Smooth muscle cell (in vitro differentiated cells): ENCODE measurements around the gene UNC13B. TPM values are rescaled to one million over a fixed set of nuclear protein-coding genes. Genes with fewer than 3 reads are reported as not detected.

Experiments used
- DNase-seq: peaks from one replicate; lab custom pipeline; 2025; ENCODE audit not compliant: unreplicated experiment; lab: John Stamatoyannopoulos, UW
- H2AFZ ChIP-seq: fragments of 200-600 bp; sonication (generic); 2 replicates; pipeline ENCODE4 v1.6.0; 2016; ENCODE audit warnings: antibody characterized with exemption, low read depth, mild to moderate bottlenecking
- H3F3A ChIP-seq: fragments of 200-600 bp; sonication (generic); 2 replicates; pipeline ENCODE4 v1.6.0; 2017; ENCODE audit warnings: antibody characterized with exemption, low read depth
- H3K27ac ChIP-seq: fragments of 200-600 bp; sonication (generic); 2 replicates; pipeline ENCODE4 v1.5.1; 2016; ENCODE audit warnings: low read depth, mild to moderate bottlenecking
- H3K27me3 ChIP-seq: fragments of 200-600 bp; sonication (generic); 2 replicates; pipeline ENCODE4 v1.6.1; 2016; ENCODE audit warnings: low read depth, mild to moderate bottlenecking
- H3K36me3 ChIP-seq: fragments of 200-600 bp; sonication (generic); 2 replicates; pipeline ENCODE4 v1.5.1; 2016; ENCODE audit warnings: low read depth
- H3K4me1 ChIP-seq: fragments of 200-600 bp; sonication (generic); 2 replicates; pipeline ENCODE4 v1.5.1; 2016; ENCODE audit warnings: low read depth
- H3K4me2 ChIP-seq: fragments of 200-600 bp; sonication (generic); 2 replicates; pipeline ENCODE4 v1.6.0; 2016; ENCODE audit warnings: mild to moderate bottlenecking
- H3K4me3 ChIP-seq: fragments of 200-600 bp; sonication (generic); 2 replicates; pipeline ENCODE4 v1.5.1; 2016; ENCODE audit warnings: mild to moderate bottlenecking
- H3K79me2 ChIP-seq: fragments of 200-600 bp; sonication (generic); 2 replicates; pipeline ENCODE4 v1.6.0; 2016; ENCODE audit warnings: low read depth, mild to moderate bottlenecking
- H3K9ac ChIP-seq: fragments of 200-600 bp; sonication (generic); 2 replicates; pipeline ENCODE4 v1.6.0; 2016; ENCODE audit warnings: low read depth
- H3K9me3 ChIP-seq: fragments of 200-600 bp; sonication (generic); replicated peaks from 2 replicates; pipeline ENCODE4 v1.5.1; 2016; ENCODE audit warnings: low read depth
- H4K20me1 ChIP-seq: fragments of 200-600 bp; sonication (generic); 2 replicates; pipeline ENCODE4 v1.6.0; 2016; ENCODE audit warnings: low read depth
- WGBS: methylation state at CpG from one replicate; pipeline ENCODE4 v1.1.7; 2016; ENCODE audit warnings: low lambda C conversion rate; 5-methylcytosine and 5-hydroxymethylcytosine counted together
- polyA plus RNA-seq: library from polyadenylated mRNA; unstranded; fragments of >200 nt; fragmentation: Nextera tagmentation; extraction: Ambion mirVana; gene quantifications from 2 replicates; pipeline ENCODE4 v1.2.1, GENCODE V29; 2016
- total RNA-seq: library from RNA; depleted of rRNA; stranded (reverse); fragments of >200 nt; gene quantifications from 2 replicates; pipeline ENCODE4 v1.2.3, GENCODE V29; 2014
- TF ChIP-seq, protein P1 (sequence below): fragments of 200-600 bp; sonication (generic); IDR thresholded peaks from 2 replicates; pipeline ENCODE4 v1.5.1; 2017; ENCODE audit warnings: borderline replicate concordance, mild to moderate bottlenecking, antibody characterized with exemption; ENCODE audit not compliant: insufficient read depth, poor library complexity, severe bottlenecking

Gene UNC13B
- total and polyA plus RNA-seq, 2 experiments from 2014 or later = 9.2 to 15.1 TPM

DNA sequence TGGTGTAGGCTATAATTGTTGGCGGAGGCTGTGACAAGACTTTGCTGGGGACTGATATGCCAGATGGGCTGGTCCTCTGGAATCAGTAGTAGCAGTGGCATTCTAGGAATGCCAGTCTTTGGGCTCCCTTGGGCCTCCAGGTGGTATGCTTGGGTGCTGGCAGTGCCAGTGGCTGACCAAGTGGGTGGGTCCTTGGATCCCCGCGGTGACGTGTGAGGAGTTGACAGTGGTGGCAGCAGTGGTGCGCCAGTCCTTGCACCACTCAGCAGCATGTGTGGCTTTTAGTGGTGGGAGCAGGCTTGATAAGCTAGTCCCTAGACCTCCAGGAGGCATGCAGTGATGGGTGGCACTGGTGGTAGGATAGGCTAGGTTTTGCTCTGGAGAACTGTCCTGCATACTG is 63.9 kb downstream of the UNC13B start:
- Histone ChIP-seq H3K27me3 (no peaks in the 10 kb centered on the region), H3K79me2 (peaks cover 4% of the 10 kb centered on the region), H3K36me3 (no peaks in the 10 kb centered on the region), H3K9me3 (no peaks in the 10 kb centered on the region), H3K9ac (no peak overlapping the region), H3F3A (no peaks in the 10 kb centered on the region), H3K4me1 (no peaks in the 10 kb centered on the region), H3K4me3 (no peak overlapping the region), H3K4me2 (no peak overlapping the region), H4K20me1 (no peaks in the 10 kb centered on the region), H2AFZ (no peak overlapping the region), H3K27ac (no peak overlapping the region)
- DNase-seq = no peak
- 97% methylated on average over 5 of the region's 5 CpGs for WGBS
- TF ChIP-seq, protein P1, sequence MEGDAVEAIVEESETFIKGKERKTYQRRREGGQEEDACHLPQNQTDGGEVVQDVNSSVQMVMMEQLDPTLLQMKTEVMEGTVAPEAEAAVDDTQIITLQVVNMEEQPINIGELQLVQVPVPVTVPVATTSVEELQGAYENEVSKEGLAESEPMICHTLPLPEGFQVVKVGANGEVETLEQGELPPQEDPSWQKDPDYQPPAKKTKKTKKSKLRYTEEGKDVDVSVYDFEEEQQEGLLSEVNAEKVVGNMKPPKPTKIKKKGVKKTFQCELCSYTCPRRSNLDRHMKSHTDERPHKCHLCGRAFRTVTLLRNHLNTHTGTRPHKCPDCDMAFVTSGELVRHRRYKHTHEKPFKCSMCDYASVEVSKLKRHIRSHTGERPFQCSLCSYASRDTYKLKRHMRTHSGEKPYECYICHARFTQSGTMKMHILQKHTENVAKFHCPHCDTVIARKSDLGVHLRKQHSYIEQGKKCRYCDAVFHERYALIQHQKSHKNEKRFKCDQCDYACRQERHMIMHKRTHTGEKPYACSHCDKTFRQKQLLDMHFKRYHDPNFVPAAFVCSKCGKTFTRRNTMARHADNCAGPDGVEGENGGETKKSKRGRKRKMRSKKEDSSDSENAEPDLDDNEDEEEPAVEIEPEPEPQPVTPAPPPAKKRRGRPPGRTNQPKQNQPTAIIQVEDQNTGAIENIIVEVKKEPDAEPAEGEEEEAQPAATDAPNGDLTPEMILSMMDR = no peak

DNA sequence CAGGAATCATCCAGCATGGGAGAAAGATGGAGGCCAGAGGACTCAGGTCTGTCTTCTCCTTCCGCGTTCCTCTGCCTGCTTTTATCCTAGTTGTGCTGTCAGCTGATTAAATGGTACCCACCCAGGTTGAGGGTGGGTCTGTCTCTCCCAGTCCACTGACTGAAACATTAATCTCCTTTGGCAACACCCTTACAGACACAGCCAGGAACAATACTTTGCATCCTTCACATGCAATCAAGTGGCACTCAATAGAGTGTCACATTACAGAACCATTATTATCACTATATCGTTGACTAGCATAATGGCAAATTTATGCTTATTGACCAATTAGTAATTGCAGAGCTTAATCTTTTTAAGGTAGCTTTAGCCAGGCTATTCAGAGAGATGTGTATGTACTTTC is 64.8 kb downstream of the UNC13B start:
- H3K4me3 ChIP-seq = no peak overlapping the region
- 95% methylated on average over 3 of the region's 3 CpGs for WGBS
- no peaks in the 10 kb centered on the region for H4K20me1 ChIP-seq
- H3K27me3 ChIP-seq = no peaks in the 10 kb centered on the region
- peaks cover 4% of the 10 kb centered on the region for H3K79me2 ChIP-seq
- TF ChIP-seq, protein P1 = no peak
- no peaks in the 10 kb centered on the region for H3K4me1 ChIP-seq
- H3K27ac ChIP-seq = no peak overlapping the region
- DNase-seq = no peak
- no peak overlapping the region for H2AFZ ChIP-seq
- H3F3A ChIP-seq = no peaks in the 10 kb centered on the region
- H3K36me3 ChIP-seq = no peaks in the 10 kb centered on the region
- H3K9me3 ChIP-seq = no peaks in the 10 kb centered on the region
- H3K4me2 ChIP-seq = no peak overlapping the region
- no peak overlapping the region for H3K9ac ChIP-seq

DNA sequence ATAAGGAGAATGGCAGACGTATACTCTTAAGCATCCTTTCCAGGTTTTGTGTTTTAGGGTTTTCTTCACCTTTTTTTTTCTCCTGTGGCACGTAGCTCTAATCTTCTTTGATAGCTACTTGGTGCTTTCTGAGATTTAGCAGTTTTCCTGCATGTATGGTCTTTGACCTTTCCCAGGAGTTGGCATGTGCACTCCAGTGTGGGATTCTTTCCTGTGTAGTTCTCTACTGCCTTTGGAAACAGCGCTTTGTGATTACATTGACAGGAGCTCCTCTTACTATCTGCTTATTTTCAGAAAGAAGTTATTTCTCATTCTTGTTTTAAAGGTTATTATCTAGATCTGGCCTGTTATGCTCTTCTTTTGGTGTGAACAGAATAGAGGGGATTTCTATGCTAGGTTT is 65.5 kb downstream of the UNC13B start:
- DNase-seq = no peak
- TF ChIP-seq, protein P1 = no peak
- H2AFZ ChIP-seq = no peak overlapping the region
- no peaks in the 10 kb centered on the region for H3K9me3 ChIP-seq
- no peak overlapping the region for H3K4me3 ChIP-seq
- no peaks in the 10 kb centered on the region for H3F3A ChIP-seq
- no peaks in the 10 kb centered on the region for H3K36me3 ChIP-seq
- no peaks in the 10 kb centered on the region for H3K27me3 ChIP-seq
- H4K20me1 ChIP-seq = no peaks in the 10 kb centered on the region
- no peaks in the 10 kb centered on the region for H3K4me1 ChIP-seq
- 80% methylated on average over 3 of the region's 3 CpGs for WGBS
- no peak overlapping the region for H3K27ac ChIP-seq
- no peak overlapping the region for H3K9ac ChIP-seq
- peaks cover 1% of the 10 kb centered on the region for H3K79me2 ChIP-seq
- no peak overlapping the region for H3K4me2 ChIP-seq

DNA sequence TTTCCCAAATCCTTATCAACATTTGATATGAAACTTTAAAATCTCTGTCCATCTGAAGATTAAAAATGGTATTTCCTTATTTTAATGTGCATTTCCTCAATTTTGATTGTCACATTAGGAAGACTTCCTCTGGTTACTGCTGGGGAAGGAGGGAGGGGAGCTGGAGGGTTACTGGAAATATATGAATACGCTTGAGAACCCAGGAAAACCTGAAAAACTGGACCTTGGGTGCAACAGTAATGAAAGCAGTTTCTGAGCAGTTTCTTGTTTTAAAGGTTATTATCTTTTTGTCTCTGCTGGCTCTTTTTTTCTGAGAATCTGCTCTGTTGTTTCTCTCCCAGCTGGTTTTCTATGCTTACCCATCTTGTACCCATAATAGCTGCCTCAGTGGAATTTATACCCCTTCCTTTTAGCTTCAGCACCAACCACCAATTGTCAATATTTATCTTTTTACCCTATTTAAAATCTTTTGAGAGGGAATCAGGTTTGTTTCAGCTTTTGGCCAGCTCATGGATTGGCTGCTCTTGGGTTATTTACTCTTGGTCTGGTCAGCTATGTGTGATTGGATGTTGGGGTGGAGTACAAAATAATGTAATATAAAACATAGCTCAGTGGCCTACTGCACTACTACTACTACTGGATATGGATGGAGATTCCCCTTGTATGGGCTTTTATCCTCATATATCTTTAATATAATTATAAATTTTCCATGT is 67.4 kb downstream of the UNC13B start:
- Histone ChIP-seq H3K36me3 (no peaks in the 10 kb centered on the region), H3K4me1 (no peaks in the 10 kb centered on the region), H3F3A (no peaks in the 10 kb centered on the region), H3K79me2 (no peaks in the 10 kb centered on the region), H3K27ac (no peak overlapping the region), H3K9ac (no peak overlapping the region), H4K20me1 (no peaks in the 10 kb centered on the region), H3K4me3 (no peak overlapping the region), H3K27me3 (no peaks in the 10 kb centered on the region), H2AFZ (no peak overlapping the region), H3K4me2 (no peak overlapping the region), H3K9me3 (no peaks in the 10 kb centered on the region)
- TF ChIP-seq, protein P1 = no peak
- WGBS = 77% methylated on average over 1 of the region's 1 CpG
- DNase-seq = no peak
